ENCODE measurements around the gene GCGR.

Gene GCGR

GRCh38 chr17:81803728-81804558 is at the start of gene GCGR:
Gene GCGR, plus strand, starts transcription at chr17:81804150. Its CDS starts 4,869 bp downstream, at chr17:81809019.
- H3K4me3 ChIP-seq (ENCODE audit: low read depth, low read length) = no peak within 1 kb of the TSS
- TF ChIP-seq, protein P1, sequence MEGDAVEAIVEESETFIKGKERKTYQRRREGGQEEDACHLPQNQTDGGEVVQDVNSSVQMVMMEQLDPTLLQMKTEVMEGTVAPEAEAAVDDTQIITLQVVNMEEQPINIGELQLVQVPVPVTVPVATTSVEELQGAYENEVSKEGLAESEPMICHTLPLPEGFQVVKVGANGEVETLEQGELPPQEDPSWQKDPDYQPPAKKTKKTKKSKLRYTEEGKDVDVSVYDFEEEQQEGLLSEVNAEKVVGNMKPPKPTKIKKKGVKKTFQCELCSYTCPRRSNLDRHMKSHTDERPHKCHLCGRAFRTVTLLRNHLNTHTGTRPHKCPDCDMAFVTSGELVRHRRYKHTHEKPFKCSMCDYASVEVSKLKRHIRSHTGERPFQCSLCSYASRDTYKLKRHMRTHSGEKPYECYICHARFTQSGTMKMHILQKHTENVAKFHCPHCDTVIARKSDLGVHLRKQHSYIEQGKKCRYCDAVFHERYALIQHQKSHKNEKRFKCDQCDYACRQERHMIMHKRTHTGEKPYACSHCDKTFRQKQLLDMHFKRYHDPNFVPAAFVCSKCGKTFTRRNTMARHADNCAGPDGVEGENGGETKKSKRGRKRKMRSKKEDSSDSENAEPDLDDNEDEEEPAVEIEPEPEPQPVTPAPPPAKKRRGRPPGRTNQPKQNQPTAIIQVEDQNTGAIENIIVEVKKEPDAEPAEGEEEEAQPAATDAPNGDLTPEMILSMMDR (conservative IDR thresholded peaks at IDR 0.05; ENCODE audit: low read depth, low read length) = no peak
- no peak for DNase-seq (ENCODE audit: low read depth)

GRCh38 chr17:81792675-81793615 is 11.0 kb upstream of the GCGR start:
- TF ChIP-seq, protein P1 (conservative IDR thresholded peaks at IDR 0.05; ENCODE audit: low read depth, low read length) = no peak
- no peak overlapping the region for H3K4me3 ChIP-seq (ENCODE audit: low read depth, low read length)
- no peak for DNase-seq (ENCODE audit: low read depth)

- no peak for DNase-seq (ENCODE audit: low read depth)
- TF ChIP-seq, protein P1 (conservative IDR thresholded peaks at IDR 0.05; ENCODE audit: low read depth, low read length) = no peak
Observed at GRCh38 chr17:81794074-81794476, 9.9 kb upstream of the GCGR start.

GRCh38 chr17:81794509-81794908 is 9.4 kb upstream of the GCGR start:
- TF ChIP-seq, protein P1 (conservative IDR thresholded peaks at IDR 0.05; ENCODE audit: low read depth, low read length) = no peak
- DNase-seq (ENCODE audit: low read depth) = peak; percentile 31
- no peak overlapping the region for H3K4me3 ChIP-seq (ENCODE audit: low read depth, low read length)

More at GRCh38 chr17:81794074-81794476, 9.9 kb upstream of the GCGR start:
- no peak overlapping the region for H3K4me3 ChIP-seq (ENCODE audit: low read depth, low read length)

GRCh38 chr17:81801327-81801726 is 2.6 kb upstream of the GCGR start:
- no peak overlapping the region for H3K4me3 ChIP-seq (ENCODE audit: low read depth, low read length)
- TF ChIP-seq, protein P1 (conservative IDR thresholded peaks at IDR 0.05; ENCODE audit: low read depth, low read length) = no peak
- DNase-seq (ENCODE audit: low read depth) = no peak

DNA sequence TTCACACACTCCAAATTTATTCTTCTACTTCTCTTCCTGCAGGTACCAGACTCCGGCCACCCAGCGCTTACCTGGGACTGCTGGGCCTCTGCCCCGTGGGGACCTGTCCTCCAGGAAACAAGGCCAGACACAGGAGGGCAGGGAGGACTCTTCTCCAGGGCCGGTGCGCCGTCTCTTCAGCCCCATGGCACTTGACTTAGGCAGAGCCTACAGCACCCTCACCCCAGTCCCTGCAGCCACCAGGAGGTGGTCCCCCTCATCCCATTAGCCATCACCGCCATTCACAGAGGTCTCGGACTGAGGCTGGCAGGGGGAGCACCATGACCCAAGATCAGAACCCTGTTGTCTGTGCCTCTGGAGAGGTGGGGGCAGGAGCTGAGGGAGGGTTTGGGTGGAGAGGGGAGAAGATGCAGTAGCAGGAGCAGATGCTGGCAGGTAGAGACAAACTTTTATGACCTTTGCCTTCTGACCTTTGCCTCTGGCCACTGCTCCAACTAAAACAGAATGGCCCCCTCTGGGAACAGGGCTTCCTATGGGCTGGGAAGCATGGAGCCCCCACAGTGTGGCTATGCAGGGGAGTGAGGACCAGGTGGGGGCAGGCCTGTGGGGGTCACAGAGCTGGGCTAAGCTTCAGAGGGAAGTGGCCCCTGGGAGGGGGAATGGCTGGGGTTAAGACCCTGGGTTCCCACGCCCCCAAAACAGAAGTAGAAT is 1.7 kb upstream of the GCGR start:
- no peak overlapping the region for H3K4me3 ChIP-seq (ENCODE audit: low read depth, low read length)
- TF ChIP-seq, protein P1 (conservative IDR thresholded peaks at IDR 0.05; ENCODE audit: low read depth, low read length) = no peak
- DNase-seq (ENCODE audit: low read depth) = no peak

All from choroid plexus epithelial cell (primary cell).